GM23248 (cell line): Measurements from ENCODE around the gene SLC43A1. TPM values are rescaled to one million over a fixed set of nuclear protein-coding genes. Genes with fewer than 3 reads are reported as not detected.
A peak's percentile ranks its signal among the peaks of the same experiment; 100 is the strongest.

Experiments used
- DNase-seq: peaks from one replicate; pipeline ENCODE4 v3.0.0-alpha.2; 2015
- H2AFZ ChIP-seq: fragments of 200-600 bp; sonication (generic); 2 replicates; pipeline ENCODE4 v1.6.1; 2016; ENCODE audit warnings: antibody characterized with exemption
- H3F3A ChIP-seq: fragments of 200-600 bp; sonication (generic); 2 replicates; pipeline ENCODE4 v1.6.1; 2016; ENCODE audit warnings: mild to moderate bottlenecking, antibody characterized with exemption, mixed run types; ENCODE audit not compliant: insufficient read depth
- H3K27ac ChIP-seq: fragments of 200-600 bp; sonication (generic); 2 replicates; pipeline ENCODE4 v1.5.1; 2016; ENCODE audit warnings: mild to moderate bottlenecking
- H3K27me3 ChIP-seq: fragments of 200-600 bp; sonication (generic); replicated peaks from 2 replicates; pipeline ENCODE4 v1.6.1; 2016; ENCODE audit warnings: mild to moderate bottlenecking; ENCODE audit not compliant: insufficient read depth
- H3K36me3 ChIP-seq: fragments of 200-600 bp; sonication (generic); 2 replicates; pipeline ENCODE4 v1.6.1; 2016; ENCODE audit warnings: low read depth, mild to moderate bottlenecking
- H3K4me1 ChIP-seq: fragments of 200-600 bp; sonication (generic); 2 replicates; pipeline ENCODE4 v1.6.1; 2016; ENCODE audit warnings: mild to moderate bottlenecking; ENCODE audit not compliant: insufficient read depth
- H3K4me2 ChIP-seq: fragments of 200-600 bp; sonication (generic); one replicate; pipeline ENCODE4 v1.6.1; 2016; ENCODE audit warnings: mild to moderate bottlenecking; ENCODE audit not compliant: unreplicated experiment
- H3K4me3 ChIP-seq: fragments of 200-600 bp; sonication (generic); 2 replicates; pipeline ENCODE4 v1.5.1; 2016; ENCODE audit warnings: mild to moderate bottlenecking
- H3K79me2 ChIP-seq: fragments of 200-600 bp; sonication (generic); 2 replicates; pipeline ENCODE4 v1.6.1; 2016; ENCODE audit warnings: mild to moderate bottlenecking; ENCODE audit not compliant: insufficient read depth
- H3K9ac ChIP-seq: fragments of 200-600 bp; sonication (generic); 2 replicates; pipeline ENCODE4 v1.6.1; 2016; ENCODE audit warnings: mild to moderate bottlenecking
- H3K9me2 ChIP-seq: fragments of 200-600 bp; sonication (generic); 2 replicates; pipeline ENCODE4 v1.6.1; 2016; ENCODE audit warnings: mixed run types, mild to moderate bottlenecking, moderate library complexity; ENCODE audit not compliant: insufficient read depth
- H3K9me3 ChIP-seq: fragments of 200-600 bp; sonication (generic); one replicate; pipeline ENCODE4 v1.6.1; 2017; ENCODE audit warnings: low read depth
- H4K20me1 ChIP-seq: fragments of 200-600 bp; sonication (generic); 2 replicates; pipeline ENCODE4 v1.6.0; 2016; ENCODE audit not compliant: insufficient read depth
- EZH2 ChIP-seq: fragments of 200-600 bp; sonication (generic); IDR thresholded peaks from 2 replicates; pipeline ENCODE4 v1.6.1; 2018; ENCODE audit warnings: antibody characterized with exemption, mild to moderate bottlenecking; ENCODE audit not compliant: insufficient read depth, poor library complexity, severe bottlenecking
- EZH2phosphoT487 ChIP-seq: fragments of 200-600 bp; sonication (generic); IDR thresholded peaks from 2 replicates; pipeline ENCODE4 v1.6.1; 2018; ENCODE audit warnings: antibody characterized with exemption, moderate library complexity, mild to moderate bottlenecking, low read depth; ENCODE audit not compliant: insufficient read depth
- WGBS, 2 experiments: methylation state at CpG; one replicate each; pipeline ENCODE4 v1.1.6; 2015 to 2017; ENCODE audit warnings: low lambda C conversion rate in 2 of 2, low coverage in 1 of 2; ENCODE audit errors: missing lambda C conversion rate in 2 of 2; 5-methylcytosine and 5-hydroxymethylcytosine counted together
- in situ Hi-C: fragments of 300-500 bp; cut with MboI; formaldehyde crosslinking; loops from 2 replicates; pipeline ENCODE4 v1.15.0; 2020
- polyA plus RNA-seq: library from polyadenylated mRNA; unstranded; fragments of >200 nt; fragmentation: Nextera tagmentation; extraction: Ambion mirVana; gene quantifications from 2 replicates; pipeline ENCODE4 v1.2.1, GENCODE V29; 2016
- total RNA-seq: library from RNA; depleted of rRNA; stranded (reverse); fragments of >200 nt; shearing (Covaris generic); gene quantifications from 2 replicates; pipeline ENCODE4 v1.2.3, GENCODE V29; 2014

The SLC43A1 gene
- total and polyA plus RNA-seq, 2 experiments from 2014 or later, result 7.1 to 9.3 TPM

DNA sequence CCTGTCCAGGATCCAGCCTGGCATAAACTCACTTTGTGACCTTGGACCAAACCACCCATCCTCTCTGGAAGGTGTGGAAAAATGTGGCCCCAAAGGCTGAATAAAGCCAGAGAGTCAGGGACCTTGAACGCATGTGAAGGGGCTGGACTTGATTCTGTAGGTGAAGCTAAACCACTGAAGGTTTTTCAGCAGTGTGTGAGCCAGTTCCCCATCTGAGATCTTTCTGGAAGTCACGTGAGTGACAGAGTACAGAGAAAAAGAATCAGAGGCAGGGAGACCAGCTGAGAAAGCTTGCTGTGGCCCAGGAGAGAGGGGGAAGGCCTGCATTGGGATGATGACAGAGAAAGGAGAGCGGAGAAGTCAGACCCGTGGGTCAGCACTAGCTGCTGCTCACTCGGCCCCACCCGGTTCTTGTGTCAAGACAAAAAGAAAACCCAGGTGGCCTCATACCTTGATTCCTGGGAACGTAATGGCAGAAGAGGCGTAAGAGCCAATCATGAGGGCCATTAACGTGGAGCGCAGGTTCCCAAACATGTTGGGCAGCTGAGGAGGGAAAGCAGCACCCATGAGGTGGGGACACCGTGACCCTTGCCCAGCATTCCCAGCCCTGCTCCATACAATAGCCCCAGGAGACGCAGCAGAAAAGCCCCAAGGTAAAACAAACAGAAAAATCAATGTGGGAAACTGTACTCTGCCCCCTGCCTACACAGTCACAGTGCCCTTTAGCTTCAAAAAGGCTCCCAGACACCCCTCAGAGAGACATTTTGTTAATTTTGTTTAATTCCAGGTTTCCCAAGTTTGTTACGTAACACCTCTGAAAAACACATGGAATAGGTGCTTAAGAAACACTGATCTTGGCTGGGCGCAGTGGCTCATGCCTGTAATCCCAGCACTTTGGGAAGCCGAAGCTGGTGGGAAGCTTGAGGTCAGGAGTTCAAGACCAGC lies 17.9 kb downstream of the SLC43A1 start:
- Histone ChIP-seq H4K20me1 (no peaks in the 10 kb centered on the region), H3K9me3 (no peaks in the 10 kb centered on the region), H3K9me2 (no peaks in the 10 kb centered on the region), H3K36me3 (no peaks in the 10 kb centered on the region), H3K9ac (no peak overlapping the region), H3K27me3 (no peaks in the 10 kb centered on the region), H3K27ac (no peak overlapping the region), H2AFZ (no peak overlapping the region), H3K4me1 (no peaks in the 10 kb centered on the region), H3K79me2 (no peaks in the 10 kb centered on the region), H3K4me2 (no peak overlapping the region), H3F3A (no peaks in the 10 kb centered on the region), H3K4me3 (no peak overlapping the region)
- 98% methylated on average over 15 of the region's 15 CpGs for WGBS, 2 experiments
- no peak for DNase-seq
- in situ Hi-C loops, result no loop called here
- TF ChIP-seq EZH2phosphoT487 (no peak), EZH2 (no peak)

DNA sequence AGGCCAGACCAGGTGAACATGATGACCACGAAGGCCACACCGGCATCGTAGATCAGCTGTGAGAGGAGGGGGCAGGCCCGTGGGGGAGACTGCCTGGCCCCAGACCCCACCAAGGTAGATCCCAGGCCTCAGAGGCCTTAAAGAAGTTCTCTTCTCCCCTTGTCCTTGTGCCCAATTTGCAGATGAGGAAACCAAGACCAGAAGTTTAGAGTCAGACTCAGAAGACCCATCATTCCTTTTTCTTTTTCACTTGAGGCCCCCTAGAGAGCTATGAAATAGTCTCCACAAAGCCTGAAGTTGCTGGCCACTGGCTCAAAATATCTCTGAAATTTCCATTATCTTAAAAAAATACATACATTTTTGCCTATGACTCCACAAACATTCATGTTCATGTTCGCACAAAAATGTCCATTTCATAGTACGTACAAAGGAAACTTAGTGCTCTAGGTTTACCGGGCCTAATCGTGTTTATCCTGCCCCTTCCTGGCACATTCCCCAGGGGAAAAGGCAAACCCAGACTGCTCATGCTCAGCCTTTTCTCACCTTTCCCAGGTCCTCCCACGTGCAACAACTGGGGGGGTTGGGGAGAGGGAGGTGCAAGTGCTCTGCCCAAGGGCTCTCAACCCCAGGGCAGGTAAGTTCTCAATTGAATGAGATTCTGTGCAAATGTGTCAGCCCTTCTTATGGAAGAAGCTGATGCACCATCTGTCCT lies 19.2 kb downstream of the SLC43A1 start:
- no peaks in the 10 kb centered on the region for H4K20me1 ChIP-seq
- H3K4me3 ChIP-seq, result no peak overlapping the region
- in situ Hi-C loops, result no loop called here
- 84 to 91% methylated on average over 8 to 9 of the region's 9 CpGs for WGBS, 2 experiments
- no peak overlapping the region for H3K9ac ChIP-seq
- no peaks in the 10 kb centered on the region for H3K36me3 ChIP-seq
- H3K27me3 ChIP-seq, result no peaks in the 10 kb centered on the region
- no peak for DNase-seq
- no peak overlapping the region for H3K4me2 ChIP-seq
- TF ChIP-seq EZH2 (no peak), EZH2phosphoT487 (no peak)
- H3K27ac ChIP-seq, result no peak overlapping the region
- H3K9me2 ChIP-seq, result no peaks in the 10 kb centered on the region
- no peak overlapping the region for H2AFZ ChIP-seq
- no peaks in the 10 kb centered on the region for H3K79me2 ChIP-seq
- H3F3A ChIP-seq, result no peaks in the 10 kb centered on the region
- H3K9me3 ChIP-seq, result no peaks in the 10 kb centered on the region
- no peaks in the 10 kb centered on the region for H3K4me1 ChIP-seq

DNA sequence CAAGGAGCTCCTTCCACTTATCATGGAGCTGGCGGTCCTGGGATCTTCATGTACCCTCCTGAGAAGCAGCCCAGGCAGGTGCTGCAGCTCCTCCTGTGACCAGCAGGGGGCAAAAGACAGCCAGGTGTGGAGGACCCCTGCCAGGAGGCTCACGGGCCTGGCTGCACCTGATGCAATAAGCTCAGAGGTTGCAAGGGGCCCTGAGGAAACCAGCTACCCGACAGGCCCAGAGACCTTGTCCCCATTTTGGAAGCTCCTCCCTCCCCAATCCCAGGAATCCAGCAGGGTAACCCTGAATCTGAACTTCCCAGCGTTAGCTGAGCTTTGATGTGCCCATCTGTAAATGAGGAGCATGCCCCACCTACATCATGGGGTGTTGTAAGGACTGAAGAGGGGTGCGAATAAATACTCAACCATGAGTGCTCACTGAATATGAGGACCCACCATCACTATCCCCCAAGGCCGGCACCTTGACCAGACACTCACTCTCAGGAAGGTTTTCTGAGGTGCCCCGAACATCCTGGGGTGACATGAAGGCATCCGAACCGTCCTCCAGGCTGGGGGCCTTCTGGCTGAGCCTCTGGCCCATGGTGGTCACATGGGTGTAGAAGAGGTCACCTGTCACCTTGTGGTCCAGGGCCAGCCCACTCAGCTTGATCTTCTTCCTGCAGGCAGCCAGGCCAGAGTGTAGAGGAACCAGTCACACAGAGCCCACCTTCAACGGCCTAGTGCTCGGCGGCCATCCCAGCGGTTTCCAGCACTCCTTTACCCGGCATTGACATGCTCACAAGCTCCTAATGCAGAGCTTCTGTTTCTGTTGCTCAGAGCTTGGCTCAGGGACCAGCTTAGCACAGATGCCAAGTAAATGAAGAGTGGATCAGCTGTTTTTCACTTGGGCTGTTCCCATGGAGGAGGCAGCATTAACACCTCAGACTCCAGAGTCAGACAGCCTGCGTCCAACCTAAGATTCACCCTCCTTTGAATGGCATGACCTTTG lies 21.7 kb downstream of the SLC43A1 start:
- H4K20me1 ChIP-seq, result no peaks in the 10 kb centered on the region

More for the DNA sequence above, 21.7 kb downstream of the SLC43A1 start:
- H3K36me3 ChIP-seq, result no peaks in the 10 kb centered on the region
- DNase-seq, result peak; percentile 30
- H3K9me2 ChIP-seq, result no peaks in the 10 kb centered on the region
- H3K9ac ChIP-seq, result no peak overlapping the region
- H3K4me2 ChIP-seq, result no peak overlapping the region
- TF ChIP-seq EZH2phosphoT487 (no peak), EZH2 (no peak)
- H3K27ac ChIP-seq, result no peak overlapping the region
- peaks cover 6% of the 10 kb centered on the region; the same call in 1 of the 2 replicates for H3F3A ChIP-seq
- WGBS, 2 experiments, result 54 to 61% methylated on average over 15 of the region's 15 CpGs
- no peak overlapping the region for H3K4me3 ChIP-seq
- in situ Hi-C loops, result no loop called here
- H2AFZ ChIP-seq, result no peak overlapping the region
- H3K4me1 ChIP-seq, result no peaks in the 10 kb centered on the region
- H3K79me2 ChIP-seq, result no peaks in the 10 kb centered on the region
- H3K27me3 ChIP-seq, result no peaks in the 10 kb centered on the region
- no peaks in the 10 kb centered on the region for H3K9me3 ChIP-seq
